Stomach (tissue), 4 donors: ENCODE results near the gene KIAA1958.

ENCODE experiments used
- CTCF ChIP-seq, 7 experiments: fragments of 450-650 bp in 4 of 7; fragments of 200-600 bp in 3 of 7; sonication (generic) in 3 of 7; IDR thresholded peaks; one replicate each; pipeline ENCODE4 v1.5.1; 2016 to 2019; ENCODE audit warnings: antibody characterized with exemption in 7 of 7, control low read depth in 2 of 7, mild to moderate bottlenecking in 1 of 7
- EP300 ChIP-seq: sonication (generic); formaldehyde crosslinking; IDR thresholded peaks from one replicate; pipeline ENCODE4 v1.6.1; 2017; ENCODE audit warnings: antibody characterized with exemption

- TF ChIP-seq CTCF (IDR thresholded peaks at IDR 0.05) (no peak), EP300 (no peak)
Observed at GRCh38 chr9:112475318-112475717, 11.3 kb upstream of the KIAA1958 start.
